NCI-H69 (cell line): Measurements from ENCODE around the gene TBP.
A peak's percentile ranks its signal among the peaks of the same experiment; 100 is the strongest.
"Not testable (repeated sequence)": the region's sequence is repeated elsewhere in the genome, so short reads cannot be mapped to it uniquely, and the experiment has no call there.

Source experiments
- DNase-seq: peaks from one replicate; lab custom pipeline; 2025; lab: John Stamatoyannopoulos, UW

The TBP gene

GRCh38 chr6:170554013-170554795 is at the start of gene TBP:
Gene TBP (plus strand): TSS chr6:170554369. CDS start chr6:170557030, 2,661 bp downstream.
- DNase-seq: peak; percentile 100

- no peak for DNase-seq
Measured at GRCh38 chr6:170504479-170504878, 49.7 kb upstream of the TBP start.

- DNase-seq: peak; percentile 92
Measured at GRCh38 chr6:170505306-170505705, 48.9 kb upstream of the TBP start.

GRCh38 chr6:170506446-170506845 is 47.7 kb upstream of the TBP start:
- no peak for DNase-seq

- not testable (repeated sequence) for DNase-seq
Measured at GRCh38 chr6:170507728-170508127, 46.4 kb upstream of the TBP start.

- not testable (repeated sequence) for DNase-seq
Measured at GRCh38 chr6:170508275-170508674, 45.9 kb upstream of the TBP start.

- DNase-seq: not testable (repeated sequence)
Measured at GRCh38 chr6:170508892-170509722, 45.1 kb upstream of the TBP start.

GRCh38 chr6:170509723-170510018 is 44.5 kb upstream of the TBP start:
- DNase-seq: no peak

- DNase-seq: no peak
Measured at GRCh38 chr6:170510631-170511030, 43.5 kb upstream of the TBP start.

GRCh38 chr6:170512249-170512648 is 41.9 kb upstream of the TBP start:
- no peak for DNase-seq

- no peak for DNase-seq
Measured at GRCh38 chr6:170514908-170515307, 39.3 kb upstream of the TBP start.

GRCh38 chr6:170516783-170517616 is 37.2 kb upstream of the TBP start:
- peak; percentile 95 for DNase-seq

GRCh38 chr6:170522565-170523183 is 31.5 kb upstream of the TBP start:
- DNase-seq: peak; percentile 73

GRCh38 chr6:170523256-170524171 is 30.7 kb upstream of the TBP start:
- no peak for DNase-seq

- DNase-seq: no peak
Measured at GRCh38 chr6:170524172-170524502, 30.0 kb upstream of the TBP start.

GRCh38 chr6:170525795-170526194 is 28.4 kb upstream of the TBP start:
- DNase-seq: no peak

- DNase-seq: not testable (repeated sequence)
Measured at GRCh38 chr6:170527995-170528394, 26.2 kb upstream of the TBP start.

GRCh38 chr6:170529839-170530469 is 24.2 kb upstream of the TBP start:
- peak; percentile 80 for DNase-seq

- DNase-seq: peak; percentile 42
Measured at GRCh38 chr6:170532867-170533488, 21.2 kb upstream of the TBP start.

GRCh38 chr6:170533792-170534191 is 20.4 kb upstream of the TBP start:
- DNase-seq: peak; percentile 11
